OCI-LY3 (cell line): ENCODE data around the gene ARHGEF17.
A peak's percentile ranks its signal among the peaks of the same experiment; 100 is the strongest.

ENCODE experiments used
- H2AFZ ChIP-seq: fragments of 200-600, 300-600 bp; shearing (Covaris generic); 2 replicates; pipeline ENCODE4 v1.6.0; 2014; ENCODE audit warnings: antibody characterized with exemption, low read depth, low read length
- H3K27ac ChIP-seq: fragments of 200-600, 300-600 bp; sonication (generic); 2 replicates; pipeline ENCODE4 v1.5.1; 2014; ENCODE audit warnings: mild to moderate bottlenecking, low read length, moderate library complexity, mixed read lengths
- H3K27me3 ChIP-seq: fragments of 200-600, 300-600 bp; sonication (generic); 2 replicates; pipeline ENCODE4 v1.6.1; 2014; ENCODE audit warnings: low read depth, low read length, mixed read lengths
- H3K36me3 ChIP-seq: fragments of 200-600, 300-600 bp; sonication (generic); replicated peaks from 2 replicates; pipeline ENCODE3; 2014; ENCODE audit warnings: low read depth, low read length, mixed read lengths
- H3K4me1 ChIP-seq: fragments of 300-600, 200-600 bp; sonication (generic); 2 replicates; pipeline ENCODE4 v1.6.1; 2014; ENCODE audit warnings: low read length, mixed read lengths
- H3K4me2 ChIP-seq: fragments of 200-600, 300-600 bp; sonication (generic); 2 replicates; pipeline ENCODE4 v1.6.1; 2014; ENCODE audit warnings: low read length, mixed read lengths
- H3K4me3 ChIP-seq: fragments of 300-600, 200-600 bp; sonication (generic); 2 replicates; pipeline ENCODE4 v1.5.1; 2014; ENCODE audit warnings: antibody characterized with exemption, mild to moderate bottlenecking, low read length, moderate library complexity
- H3K79me2 ChIP-seq: fragments of 300-600, 200-600 bp; shearing (Covaris generic); 2 replicates; pipeline ENCODE4 v1.6.1; 2014; ENCODE audit warnings: mild to moderate bottlenecking, low read length, mixed read lengths
- H3K9ac ChIP-seq: fragments of 300-600, 200-600 bp; shearing (Covaris generic); 2 replicates; pipeline ENCODE4 v1.6.0; 2014; ENCODE audit warnings: mild to moderate bottlenecking, low read length, moderate library complexity
- H3K9me3 ChIP-seq: fragments of 200-600, 300-600 bp; shearing (Covaris generic); 2 replicates; pipeline ENCODE4 v1.6.1; 2014; ENCODE audit warnings: low read length, mixed read lengths; ENCODE audit not compliant: insufficient read depth
- H4K20me1 ChIP-seq: fragments of 200-600, 300-600 bp; sonication (generic); 2 replicates; pipeline ENCODE4 v1.6.1; 2016; ENCODE audit warnings: low read length, mixed read lengths; ENCODE audit not compliant: insufficient read depth
- CTCF ChIP-seq: fragments of 200-600, 300-600 bp; sonication (generic); IDR thresholded peaks from 2 replicates; pipeline ENCODE4 v1.5.1; 2014; ENCODE audit warnings: antibody characterized with exemption, low read length, low read depth
- EZH2phosphoT487 ChIP-seq: fragments of 200-600 bp; shearing (Covaris generic); IDR thresholded peaks from 2 replicates; pipeline ENCODE4 v1.6.1; 2018; ENCODE audit warnings: antibody characterized with exemption, mixed run types, low read depth

ARHGEF17 gene

GRCh38 chr11:73386016-73386415 lies 77.9 kb downstream of the ARHGEF17 start:
- H2AFZ ChIP-seq = no peak overlapping the region
- peaks cover 4% of the 10 kb centered on the region for H3K36me3 ChIP-seq
- H3K9ac ChIP-seq = peak overlapping the region; percentile 65
- H3K27ac ChIP-seq = peak overlapping the region; percentile 82
- H3K79me2 ChIP-seq = peaks cover 91% of the 10 kb centered on the region
- peaks cover 34% of the 10 kb centered on the region for H4K20me1 ChIP-seq
- H3K27me3 ChIP-seq = no peaks in the 10 kb centered on the region
- peak overlapping the region; percentile 59 for H3K4me3 ChIP-seq
- TF ChIP-seq CTCF (no peak), EZH2phosphoT487 (no peak)
- H3K4me1 ChIP-seq = peaks cover 61% of the 10 kb centered on the region
- peak overlapping the region; percentile 81 for H3K4me2 ChIP-seq
- H3K9me3 ChIP-seq = no peaks in the 10 kb centered on the region

GRCh38 chr11:73386546-73386945 lies 78.5 kb downstream of the ARHGEF17 start:
- Histone ChIP-seq H3K9ac (peak overlapping the region; percentile 65), H3K36me3 (peaks cover 5% of the 10 kb centered on the region), H3K4me2 (peak overlapping the region; percentile 81), H3K27me3 (no peaks in the 10 kb centered on the region), H2AFZ (no peak overlapping the region), H3K4me1 (peaks cover 60% of the 10 kb centered on the region), H4K20me1 (peaks cover 29% of the 10 kb centered on the region), H3K79me2 (peaks cover 86% of the 10 kb centered on the region), H3K9me3 (no peaks in the 10 kb centered on the region), H3K4me3 (peak overlapping the region; percentile 59), H3K27ac (peak overlapping the region; percentile 82)
- TF ChIP-seq CTCF = no peak
- no peak for TF ChIP-seq EZH2phosphoT487

DNA sequence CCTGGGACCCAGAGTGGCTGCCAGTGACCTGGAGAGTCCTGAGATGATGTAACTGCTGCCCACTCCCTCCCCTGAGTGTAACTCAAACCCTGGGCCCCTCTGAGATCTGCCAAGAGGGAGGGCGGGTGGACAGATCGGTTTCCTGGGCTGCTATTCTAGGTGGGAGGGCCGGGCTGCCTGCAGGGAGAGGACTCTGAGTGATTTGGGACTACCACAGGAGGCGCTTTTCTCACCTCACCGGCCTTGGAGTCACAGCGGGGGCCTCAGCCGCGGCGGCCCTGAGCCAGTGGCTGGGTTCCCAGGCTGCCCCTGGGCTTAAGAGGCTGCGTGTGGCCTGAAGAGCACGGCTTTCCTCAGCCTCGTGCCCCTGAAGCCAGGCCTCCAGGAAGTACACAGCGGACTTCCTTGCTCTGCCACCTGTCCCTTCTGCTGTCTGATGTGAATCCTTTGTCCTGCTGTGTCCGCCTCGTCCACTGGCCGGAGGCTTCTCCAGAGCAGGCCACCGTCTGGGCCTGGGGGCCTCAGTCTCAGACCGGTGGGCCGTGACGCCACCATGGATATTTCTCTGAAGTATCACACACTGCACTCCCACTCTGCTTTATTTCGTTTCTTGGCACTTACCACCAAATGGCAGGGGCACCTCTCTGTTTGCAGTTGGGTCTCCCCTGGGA lies 79.7 kb downstream of the ARHGEF17 start:
- H3K4me2 ChIP-seq = no peak overlapping the region

More for the DNA sequence above, 79.7 kb downstream of the ARHGEF17 start:
- Histone ChIP-seq H4K20me1 (peaks cover 23% of the 10 kb centered on the region), H3K4me1 (peaks cover 49% of the 10 kb centered on the region), H3K9ac (no peak overlapping the region), H2AFZ (no peak overlapping the region), H3K27ac (no peak overlapping the region; the same call in 1 of the 2 replicates), H3K27me3 (no peaks in the 10 kb centered on the region), H3K4me3 (no peak overlapping the region), H3K79me2 (peaks cover 74% of the 10 kb centered on the region), H3K9me3 (no peaks in the 10 kb centered on the region), H3K36me3 (peaks cover 5% of the 10 kb centered on the region)
- no peak for TF ChIP-seq EZH2phosphoT487
- no peak for TF ChIP-seq CTCF
